Ovary (tissue), 3 donors: ENCODE measurements around the gene CTBP2.

Experiments
- CTCF ChIP-seq, 3 donors: fragments of 450-650 bp in 2 of 3; fragments of 200-600 bp in 1 of 3; IDR thresholded peaks; one replicate each; pipeline versions ENCODE4 v1.5.1 to v1.8.0; 2016 to 2022; ENCODE audit warnings: antibody characterized with exemption in 3 of 3, mild to moderate bottlenecking in 1 of 3
- POLR2A ChIP-seq: fragments of 450-650 bp; IDR thresholded peaks from one replicate; pipeline ENCODE4 v1.6.1; 2017; ENCODE audit warnings: antibody characterized with exemption, mild to moderate bottlenecking, moderate library complexity
- donor health status: DM: no; HTN: no; CAD: no.

DNA sequence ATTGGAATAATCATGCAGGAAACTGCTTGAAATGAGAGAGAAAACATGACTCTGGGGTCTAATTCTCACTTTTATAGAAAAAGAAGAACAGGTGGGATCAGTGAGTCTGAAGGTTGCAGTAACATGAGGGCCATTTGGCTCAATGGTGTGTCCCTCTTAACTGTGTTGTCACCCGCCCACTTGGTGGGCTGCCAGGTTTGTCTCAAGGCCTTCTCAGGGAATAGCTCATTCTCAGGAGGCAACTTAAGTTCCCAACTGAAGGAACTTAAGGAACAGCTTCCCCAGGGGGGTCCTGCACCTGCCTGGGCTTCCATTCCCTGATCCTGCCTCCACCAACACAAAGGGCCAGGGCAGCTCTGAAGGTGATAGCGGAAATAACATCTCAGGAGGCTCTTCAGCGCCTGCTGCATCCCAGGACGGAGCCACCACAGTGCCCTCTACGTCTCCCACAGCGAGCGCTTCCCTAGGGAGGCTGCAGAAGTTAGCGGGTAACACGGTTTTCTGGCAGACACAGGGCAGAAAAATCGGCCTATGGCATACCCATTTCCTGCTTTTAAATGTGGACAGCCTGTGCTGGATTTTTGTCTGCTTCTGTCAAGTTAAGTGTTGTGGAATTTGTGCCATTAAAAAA, 129.7 kb downstream of the CTBP2 start:
- no peak for TF ChIP-seq CTCF (IDR thresholded peaks at IDR 0.05)
- TF ChIP-seq POLR2A, result no peak
